Stomach (tissue), 19 donors: ENCODE results near the gene GOLGA6L4. TPM values are rescaled to one million over a fixed set of nuclear protein-coding genes. Genes with fewer than 3 reads are reported as not detected.
"Not testable (repeated sequence)": the region's sequence is repeated elsewhere in the genome, so short reads cannot be mapped to it uniquely, and the experiment has no call there.

Experiments used
- DNase-seq, 2 donors: peaks; one replicate each; pipeline versions ENCODE4 v3.0.0 to v3.0.0-alpha.2; 2013 to 2019
- H3K27ac ChIP-seq, 5 donors: fragments of 200-600 bp in 4 of 5; sonication (generic) in 4 of 5; one replicate each; pipeline ENCODE4 v1.5.1; 2013 to 2019; ENCODE audit warnings: mild to moderate bottlenecking in 1 of 5, moderate library complexity in 1 of 5
- H3K27me3 ChIP-seq, 3 donors: fragments of 200-600 bp; sonication (generic); one replicate each; pipeline ENCODE4 v1.5.1; 2017 to 2019; ENCODE audit warnings: mixed run types in 1 of 3
- H3K36me3 ChIP-seq, 4 donors: fragments of 200-600 bp; sonication (generic); 1 replicate in 3 of 4; 2 replicates in 1 of 4; pipeline ENCODE4 v1.5.1; 2016 to 2019
- H3K4me1 ChIP-seq, 4 donors: fragments of 200-600 bp; sonication (generic); one replicate each; pipeline ENCODE4 v1.5.1; 2016 to 2019
- H3K4me3 ChIP-seq, 4 donors: fragments of 200-600 bp; sonication (generic) in 3 of 4; one replicate each; pipeline ENCODE4 v1.5.1; 2016 to 2019; ENCODE audit warnings: mild to moderate bottlenecking in 1 of 4
- H3K9me3 ChIP-seq, 4 donors: fragments of 200-600 bp; sonication (generic); one replicate each; pipeline ENCODE4 v1.5.1; 2016 to 2019
- CTCF ChIP-seq, 7 experiments: fragments of 450-650 bp in 4 of 7; fragments of 200-600 bp in 3 of 7; sonication (generic) in 3 of 7; IDR thresholded peaks; one replicate each; pipeline ENCODE4 v1.5.1; 2016 to 2019; ENCODE audit warnings: antibody characterized with exemption in 7 of 7, control low read depth in 2 of 7, mild to moderate bottlenecking in 1 of 7
- WGBS, 5 donors: extraction: QIAGEN DNeasy Blood & Tissue Kit in 3 of 5; methylation state at CpG; one replicate each; pipeline versions ENCODE4 v1.1.5 to v1.1.7; 2013 to 2018; 5-methylcytosine and 5-hydroxymethylcytosine counted together
- intact Hi-C: fragments of 100-400 bp; cut with DNase I; formaldehyde crosslinking; loops from one replicate; pipeline ENCODE4 v1.15.1; 2023; ENCODE audit warnings: low total_unique reads
- long read RNA-seq, 10 donors: transcript quantifications; one replicate each; lab custom pipeline, GENCODE V29; 2026
- polyA plus RNA-seq, 3 donors: library from polyadenylated mRNA; stranded (reverse); fragments of 200-250 nt; gene quantifications; one replicate each; pipeline ENCODE4 v1.2.3, GENCODE V29; 2013
- small RNA-seq, 4 donors: library from RNA; depleted of rRNA; stranded (forward); fragments of <200 nt; gene quantifications; one replicate each; pipeline ENCODE3, GENCODE V24; 2016
- total RNA-seq, 5 donors: library from RNA; depleted of rRNA; stranded (reverse); fragments of >200 nt; gene quantifications; one replicate each; pipeline versions ENCODE4 v1.1.0 to v1.2.3, GENCODE V29; 2014 to 2016
- donor health status: healthy with polysubstance abuse.
- donor health status: Bipolar disorder and iron deficiency.
- donor health status: healthy.

Gene GOLGA6L4
- total RNA-seq: 1 to 10 TPM in 3 of 5 donors, under 1 TPM in 1, not detected in 1; 0.45 to 8.8 (median 5.3) TPM
- polyA plus RNA-seq: 1 to 10 TPM; 1.1 to 3.9 (median 1.8) TPM
- long read RNA-seq, donor 1: 0 reads
- long read RNA-seq, donor 2: 0 reads
- long read RNA-seq, donor 3: 0 reads
- long read RNA-seq, donor 4: 0 reads
- long read RNA-seq, donor 5, partial matches to known transcripts: 7 of 7 reads
- long read RNA-seq, donor 5, other reads (novel, unspliced or antisense): 0 of 7 reads
- long read RNA-seq, donor 6, partial matches to known transcripts: 0 of 6 reads
- long read RNA-seq, donor 6, other reads (novel, unspliced or antisense): 6 of 6 reads
- long read RNA-seq, donor 7: 0 reads
- long read RNA-seq, donor 8: 0 reads
- long read RNA-seq, donor 9: 0 reads
- long read RNA-seq, donor 10: 0 reads

GRCh38 chr15:84235573-84235972 is at the start of gene GOLGA6L4:
Gene GOLGA6L4, plus strand, starts transcription at chr15:84235773. Its CDS starts 62 bp downstream, at chr15:84235835.
- H3K36me3 ChIP-seq, H3K9me3 ChIP-seq, DNase-seq, H3K27ac ChIP-seq, H3K27me3 ChIP-seq, H3K4me1 ChIP-seq, intact Hi-C loops, H3K4me3 ChIP-seq: not testable (repeated sequence)
- WGBS, 5 donors: 92 to 97% methylated on average over 6 to 9 of the region's 13 CpGs; no CpG with 5 or more reads in 3 of the 5 donors

- H3K9me3 ChIP-seq, H3K27me3 ChIP-seq, H3K4me3 ChIP-seq, H3K4me1 ChIP-seq, H3K36me3 ChIP-seq, H3K27ac ChIP-seq, DNase-seq, intact Hi-C loops: not testable (repeated sequence)
- WGBS, 5 donors: no CpG with 5 or more reads among the region's 5 CpGs
Observed at GRCh38 chr15:84192982-84193381, 42.6 kb upstream of the GOLGA6L4 start.

- H3K27me3 ChIP-seq, H3K9me3 ChIP-seq, H3K27ac ChIP-seq, H3K36me3 ChIP-seq, intact Hi-C loops, H3K4me3 ChIP-seq, H3K4me1 ChIP-seq, DNase-seq: not testable (repeated sequence)
- WGBS, 5 donors: no CpG with 5 or more reads among the region's 8 CpGs
Observed at GRCh38 chr15:84195603-84196002, 40.0 kb upstream of the GOLGA6L4 start.

GRCh38 chr15:84196530-84197188 is 38.9 kb upstream of the GOLGA6L4 start:
- H3K27ac ChIP-seq, H3K4me3 ChIP-seq, DNase-seq, H3K36me3 ChIP-seq, H3K9me3 ChIP-seq, H3K27me3 ChIP-seq, H3K4me1 ChIP-seq, intact Hi-C loops: not testable (repeated sequence)
- no CpG with 5 or more reads among the region's 14 CpGs for WGBS, 5 donors

- H3K4me3 ChIP-seq, H3K9me3 ChIP-seq, H3K36me3 ChIP-seq, intact Hi-C loops, H3K4me1 ChIP-seq, H3K27me3 ChIP-seq, H3K27ac ChIP-seq, DNase-seq: not testable (repeated sequence)
- 70 to 93% methylated on average over 2 to 7 of the region's 16 CpGs; no CpG with 5 or more reads in 3 of the 5 donors for WGBS, 5 donors
Observed at GRCh38 chr15:84199865-84200264, 35.7 kb upstream of the GOLGA6L4 start.

- H3K9me3 ChIP-seq, H3K4me1 ChIP-seq, H3K36me3 ChIP-seq, intact Hi-C loops, DNase-seq, H3K27ac ChIP-seq, H3K4me3 ChIP-seq, H3K27me3 ChIP-seq: not testable (repeated sequence)
- 0 to 60% (median 30%) methylated on average over 1 to 3 of the region's 7 CpGs; no CpG with 5 or more reads in 1 of the 5 donors for WGBS, 5 donors
- TF ChIP-seq CTCF (IDR thresholded peaks at IDR 0.05): peak in 1 of 7 experiments; percentile 9
Observed at GRCh38 chr15:84246441-84246840, 10.9 kb downstream of the GOLGA6L4 start.

Small RNAs within 50 kb of the gene (small RNA-seq; reads per million reads assigned to genes)
- gene RN7SL331P (0 reads per million in 4 donors), gene UBE2Q2P8 (0 reads per million in 4 donors)
